GM18520 (cell line): ENCODE measurements around the gene MS4A4E.
"Not testable (repeated sequence)": the region's sequence is repeated elsewhere in the genome, so short reads cannot be mapped to it uniquely, and the experiment has no call there.

Experiments
- ATAC-seq: cut with Tn5 transposase; IDR thresholded peaks from one replicate; pipeline ENCODE4 v1.9.1; 2021; ENCODE audit not compliant: unreplicated experiment

Gene MS4A4E

DNA sequence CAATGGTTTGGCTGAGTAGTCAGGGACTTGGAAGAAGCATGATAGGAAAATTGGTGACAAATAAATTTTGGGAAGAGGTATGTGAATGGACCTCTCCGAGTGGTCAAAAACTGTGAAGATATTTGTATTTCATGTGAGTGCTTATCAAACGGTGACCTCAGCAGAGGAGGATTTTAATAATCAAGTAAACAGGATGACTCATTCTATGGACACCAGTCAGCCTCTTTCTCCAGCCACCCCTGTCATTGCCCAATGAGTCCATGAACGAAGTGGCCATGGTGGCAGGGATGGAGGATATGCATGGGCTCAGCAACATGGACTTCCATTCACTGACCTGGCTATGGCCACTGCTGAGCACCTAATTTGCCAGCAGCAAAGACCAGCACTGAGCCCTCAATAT, 21.2 kb downstream of the MS4A4E start:
- no peak for ATAC-seq

DNA sequence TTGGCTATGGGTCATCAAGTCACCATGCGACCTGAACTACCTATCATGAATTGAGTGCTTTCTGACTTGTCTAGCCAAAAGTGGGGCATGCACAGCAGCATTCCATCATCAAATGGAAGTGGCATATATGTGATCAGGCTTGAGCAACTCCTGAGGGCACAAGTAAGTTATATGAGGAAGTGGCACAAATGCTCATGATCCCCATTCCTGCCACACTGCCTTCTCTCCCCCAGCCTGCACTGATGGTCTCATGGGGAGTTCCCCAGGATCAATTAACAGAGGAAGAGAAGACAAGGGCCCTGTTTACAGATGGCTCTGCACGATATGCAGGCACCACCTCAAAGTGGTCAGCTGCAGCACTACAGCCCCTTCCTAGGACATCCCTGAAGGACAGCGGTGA, 21.8 kb downstream of the MS4A4E start:
- ATAC-seq: no peak

- ATAC-seq: no peak
These were observed 28.6 kb downstream of the MS4A4E start for GRCh38 chr11:60214386-60214785.

DNA sequence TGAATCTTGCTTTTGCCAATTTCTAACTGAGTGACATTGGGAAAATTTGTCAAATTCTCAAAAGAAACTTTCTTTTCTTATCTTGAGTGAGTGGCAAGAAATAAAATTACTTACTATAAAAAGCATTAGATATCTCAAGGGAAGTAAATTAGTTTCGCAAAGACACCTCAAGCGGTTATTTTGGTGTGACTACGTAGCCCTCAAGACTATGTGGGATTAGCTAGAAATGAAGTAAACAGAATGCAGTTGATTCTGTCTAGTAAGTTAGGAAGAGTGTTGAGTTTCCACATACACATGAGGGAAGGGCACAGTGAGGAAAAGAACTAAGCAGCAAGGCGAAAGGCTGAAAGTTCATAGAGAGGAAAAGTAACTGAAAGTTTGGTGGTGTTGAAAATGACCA, 31.7 kb downstream of the MS4A4E start:
- no peak for ATAC-seq

DNA sequence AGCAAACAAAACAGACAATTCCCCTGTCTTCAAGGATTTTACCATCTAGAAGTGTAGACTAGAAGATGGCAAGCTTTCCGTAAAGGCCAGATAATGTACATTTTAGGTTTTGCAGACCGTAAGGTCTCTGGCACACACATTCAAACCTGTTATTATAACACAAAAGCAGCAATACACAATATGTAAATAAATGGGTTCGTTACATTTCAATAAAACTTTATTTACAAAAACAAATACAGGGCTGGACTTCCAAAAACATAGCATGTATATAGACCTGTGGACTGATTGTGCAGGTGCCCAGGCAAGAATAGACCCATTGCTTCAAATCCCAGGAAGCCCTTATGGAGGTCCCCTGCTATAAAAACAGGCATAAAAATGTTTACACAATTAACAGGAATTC, 33.0 kb downstream of the MS4A4E start:
- ATAC-seq: no peak

GRCh38 chr11:60208951-60209350, 34.0 kb downstream of the MS4A4E start:
- no peak for ATAC-seq

- ATAC-seq: no peak
These were observed 34.6 kb downstream of the MS4A4E start for GRCh38 chr11:60208146-60208895.

DNA sequence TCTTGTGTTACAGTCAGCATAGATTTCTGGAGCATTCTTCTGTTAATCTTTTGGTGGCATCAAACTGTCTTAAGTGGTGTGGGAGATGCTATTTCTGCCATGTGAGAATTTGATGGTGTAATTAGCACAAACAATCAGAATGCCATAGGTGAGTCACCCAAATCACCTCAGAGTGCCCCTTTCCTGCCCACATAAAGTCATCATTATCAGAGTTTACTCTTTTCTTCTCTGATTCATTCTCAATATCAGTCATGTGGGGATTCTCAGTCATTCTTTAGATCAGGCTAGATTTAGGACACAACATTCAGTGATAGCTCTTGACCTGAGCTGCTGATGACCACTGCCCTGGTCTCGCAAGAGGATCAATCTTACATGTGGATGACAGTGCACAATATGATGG, 36.3 kb downstream of the MS4A4E start:
- no peak for ATAC-seq

GRCh38 chr11:60204922-60205321, 38.0 kb downstream of the MS4A4E start:
- ATAC-seq: no peak

- ATAC-seq: not testable (repeated sequence)
These were observed 41.6 kb downstream of the MS4A4E start for GRCh38 chr11:60201334-60201733.

DNA sequence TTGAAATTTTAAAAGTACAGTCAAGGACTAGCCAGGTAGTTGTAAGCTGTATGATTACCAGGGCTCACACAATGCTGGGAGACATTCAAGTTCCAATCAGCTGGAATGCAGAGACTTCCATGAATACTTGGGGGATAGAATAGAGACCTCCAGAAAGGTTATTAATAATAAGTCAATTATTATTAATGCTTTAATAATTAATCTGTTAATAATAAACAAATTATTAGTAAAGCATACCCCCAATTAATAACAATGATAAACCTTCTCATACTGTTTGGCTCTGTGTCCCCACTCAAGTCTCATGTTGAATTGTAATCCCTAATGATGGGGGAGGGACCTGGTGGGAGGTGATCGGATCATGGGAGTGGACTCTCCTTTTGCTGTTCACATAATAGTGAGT, 45.5 kb downstream of the MS4A4E start:
- ATAC-seq: no peak

DNA sequence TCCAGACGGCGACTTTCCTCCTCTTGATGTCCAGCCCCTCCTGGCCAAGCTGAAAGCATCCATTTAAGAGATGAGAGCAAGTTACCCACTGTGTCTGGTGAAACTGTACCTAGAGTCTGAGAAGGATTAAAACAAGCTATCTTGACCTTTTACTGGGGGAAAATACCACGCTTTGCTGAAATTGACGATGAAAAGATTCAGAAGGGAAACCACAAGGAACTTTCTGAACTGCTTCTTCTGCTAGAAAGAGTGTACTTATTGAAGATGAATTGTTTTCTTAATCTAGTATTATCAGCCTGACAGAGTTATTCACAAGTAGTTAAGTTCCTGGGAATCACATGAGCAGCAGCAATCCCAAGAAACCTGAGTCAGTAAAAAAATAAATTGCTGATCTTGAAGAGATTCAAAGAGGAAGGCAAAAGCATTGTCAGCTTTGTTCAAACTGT, 47.0 kb downstream of the MS4A4E start:
- no peak for ATAC-seq

DNA sequence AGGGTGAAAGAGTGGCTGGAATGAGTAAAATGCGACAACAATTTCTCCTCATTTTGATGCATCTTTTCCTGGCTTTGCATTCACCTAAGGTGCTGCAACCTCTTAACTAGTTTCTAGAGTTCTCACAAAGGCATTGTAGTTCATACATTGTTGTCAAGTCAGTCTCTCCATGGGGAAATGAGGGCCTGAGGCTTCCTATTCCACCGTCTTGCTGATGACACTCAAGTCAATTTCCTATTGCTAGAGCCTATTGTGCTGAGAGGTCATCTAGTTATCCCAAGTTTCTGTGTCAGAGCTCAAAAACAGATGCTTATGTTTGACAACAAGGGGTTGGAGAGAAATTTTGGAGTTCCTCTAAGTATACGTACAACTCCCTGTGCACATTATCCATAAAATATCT, 48.4 kb downstream of the MS4A4E start:
- no peak for ATAC-seq

- ATAC-seq: peak; percentile 77
These were observed 49.1 kb downstream of the MS4A4E start for GRCh38 chr11:60193687-60194433.

DNA sequence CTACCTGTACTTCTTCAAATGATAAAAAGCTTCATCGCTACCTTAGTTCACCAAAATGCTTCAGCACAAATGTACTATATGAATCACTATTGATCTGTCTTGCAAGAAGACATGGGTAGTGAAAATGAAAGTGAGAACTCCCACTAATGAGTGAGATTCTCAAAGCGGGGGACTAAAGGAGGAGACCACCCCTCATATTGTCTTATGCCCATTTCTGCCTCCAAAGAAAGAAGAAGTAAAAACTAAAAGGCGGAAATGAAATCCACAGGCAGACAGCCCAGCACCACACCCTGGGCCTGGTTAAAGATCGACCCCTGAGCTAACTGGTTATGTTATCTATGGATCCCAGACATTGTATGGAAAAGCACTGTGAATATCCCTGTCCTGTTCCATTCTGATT, 50.4 kb downstream of the MS4A4E start:
- ATAC-seq: not testable (repeated sequence)

GRCh38 chr11:60188481-60188880, 54.5 kb downstream of the MS4A4E start:
- not testable (repeated sequence) for ATAC-seq

DNA sequence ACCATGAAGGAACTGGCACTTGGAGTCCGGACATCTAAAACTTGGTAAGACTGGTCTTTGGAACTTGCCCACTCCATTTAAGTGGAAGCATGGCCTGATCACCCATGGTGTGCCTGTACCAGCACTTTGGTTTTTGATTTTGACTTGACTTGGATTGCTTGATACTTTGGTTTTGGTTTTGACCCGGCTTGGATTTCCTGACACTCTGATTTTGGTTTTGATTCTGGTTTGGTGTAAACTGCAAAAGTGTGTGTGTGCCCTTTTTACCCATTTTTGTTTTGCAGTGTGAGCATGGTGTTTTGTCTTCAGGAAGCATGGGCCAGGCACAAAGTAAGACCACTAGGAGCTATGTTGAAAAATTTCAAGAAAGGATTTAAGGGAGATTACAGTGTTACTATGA, 56.8 kb downstream of the MS4A4E start:
- not testable (repeated sequence) for ATAC-seq

GRCh38 chr11:60185512-60185827, 57.5 kb downstream of the MS4A4E start:
- not testable (repeated sequence) for ATAC-seq

DNA sequence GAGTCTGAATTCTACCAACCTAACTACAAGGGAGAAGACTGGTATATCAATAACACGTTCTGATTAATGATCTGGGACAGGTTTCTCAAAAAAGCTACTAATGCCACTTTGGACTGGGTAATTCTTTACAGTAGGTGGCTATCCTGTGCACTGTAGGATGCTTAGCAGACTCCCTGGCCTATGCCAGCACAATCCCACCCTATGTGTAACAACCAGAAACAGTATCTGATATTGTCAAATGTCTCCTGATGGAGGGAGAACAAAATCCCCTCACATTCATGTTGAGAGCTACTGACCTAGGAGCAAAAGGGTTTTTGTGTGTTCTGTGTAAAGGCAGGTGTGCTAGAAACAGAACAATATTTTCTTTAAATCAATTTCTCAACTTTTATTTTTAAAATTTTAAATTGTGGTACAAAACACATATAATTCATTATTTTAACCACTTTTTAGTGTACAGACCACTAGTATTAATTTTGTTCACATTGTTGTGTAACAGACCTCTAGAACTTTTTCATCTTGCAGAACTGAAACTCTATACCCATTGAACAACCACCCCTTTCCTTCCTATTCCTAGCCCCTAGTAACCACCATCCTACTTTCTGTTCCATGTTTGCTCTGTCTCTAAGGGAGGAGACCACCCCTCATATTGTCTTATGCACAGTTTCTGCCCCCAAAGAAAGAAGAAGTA, 58.0 kb downstream of the MS4A4E start:
- no peak for ATAC-seq

DNA sequence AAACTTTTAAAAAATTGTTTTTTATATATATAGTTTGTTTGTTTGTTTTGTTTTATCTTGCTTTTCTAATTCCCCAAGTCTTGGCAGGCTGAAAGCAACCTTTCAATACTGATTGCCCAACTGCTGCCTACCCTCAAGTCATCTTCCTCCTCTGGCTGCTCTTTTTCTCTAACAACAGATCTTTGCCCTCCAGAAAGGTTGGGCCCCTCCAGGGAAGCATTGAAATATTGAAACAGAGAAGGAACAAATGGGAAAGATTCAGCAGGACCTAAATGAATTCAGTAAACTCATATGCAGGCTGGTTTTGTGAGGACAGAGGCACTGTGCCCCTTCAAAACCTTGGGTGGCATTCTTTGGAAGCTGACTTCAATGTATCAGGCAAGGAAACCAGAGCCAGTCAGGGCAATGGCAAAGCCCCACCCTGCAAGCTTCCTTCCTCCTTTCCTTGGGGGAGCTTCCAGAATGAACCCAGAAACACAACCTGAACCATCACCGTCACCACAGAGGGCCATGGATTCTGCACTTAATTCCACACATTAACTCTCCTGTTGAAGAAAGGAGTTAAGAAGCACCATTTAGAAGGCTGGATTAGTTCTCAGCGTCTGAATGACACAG, 59.2 kb downstream of the MS4A4E start:
- ATAC-seq: no peak

- no peak for ATAC-seq
These were observed 60.2 kb downstream of the MS4A4E start, which contains the start of gene MS4A6A for GRCh38 chr11:60182541-60183330. MS4A6A (minus strand) TSS chr11:60183083; CDS start chr11:60181727, 1,356 bp downstream.
